T-helper 17 cell (primary cell): ENCODE data around the gene RARS1. TPM values are rescaled to one million over a fixed set of nuclear protein-coding genes. Genes with fewer than 3 reads are reported as not detected.
"Not testable (repeated sequence)": the region's sequence is repeated elsewhere in the genome, so short reads cannot be mapped to it uniquely, and the experiment has no call there.

ENCODE experiments used
- ATAC-seq: fragments of 150-1000 bp; cut with Tn5 transposase; 2 replicates; pipeline ENCODE4 v1.10.0; 2021; ENCODE audit warnings: mild to moderate bottlenecking, moderate library complexity
- DNase-seq, 3 donors: peaks; one replicate each; pipeline versions ENCODE4 v3.0.0 to v3.0.0-alpha.2; 2020 to 2021
- H3K9me3 ChIP-seq: one replicate; pipeline ENCODE4 v1.7.0; 2013; ENCODE audit warnings: low read length, mild to moderate bottlenecking; ENCODE audit not compliant: control insufficient read depth, poor library complexity, severe bottlenecking
- H3K27ac Mint-ChIP-seq: one replicate; pipeline ENCODE4 v1.8.0; 2022; ENCODE audit warnings: mild to moderate bottlenecking, moderate library complexity, mixed read lengths
- H3K27me3 Mint-ChIP-seq: one replicate; pipeline ENCODE4 v1.8.0; 2022; ENCODE audit warnings: mixed read lengths
- H3K36me3 Mint-ChIP-seq: one replicate; pipeline ENCODE4 v1.8.0; 2022; ENCODE audit warnings: low read depth, mixed read lengths
- H3K4me1 Mint-ChIP-seq: one replicate; pipeline ENCODE4 v1.8.0; 2022; ENCODE audit warnings: mild to moderate bottlenecking, mixed read lengths
- H3K4me3 Mint-ChIP-seq: one replicate; pipeline ENCODE4 v1.8.0; 2022; ENCODE audit warnings: mild to moderate bottlenecking, moderate library complexity, mixed read lengths
- total RNA-seq, 4 donors: library from RNA in 2 of 4; stranded (reverse) in 2 of 4; gene quantifications; one replicate each; pipeline ENCODE4 v1.2.3 and lab custom pipeline; 2022 to 2026

The RARS1 gene
- total RNA-seq, 2 donors from 2014 or later = 49.8 to 57.0 TPM

- no peaks in the 10 kb centered on the region for H3K9me3 ChIP-seq
- no peak for ATAC-seq
- Mint-ChIP-seq H3K27ac (no peak overlapping the region), H3K4me3 (no peak overlapping the region), H3K4me1 (no peaks in the 10 kb centered on the region), H3K27me3 (no peaks in the 10 kb centered on the region), H3K36me3 (no peaks in the 10 kb centered on the region)
- no peak for DNase-seq
These were observed 16.4 kb downstream of the RARS1 start for GRCh38 chr5:168502563-168503237.

- Mint-ChIP-seq H3K27ac (no peak overlapping the region), H3K27me3 (no peaks in the 10 kb centered on the region), H3K4me3 (no peak overlapping the region), H3K36me3 (peaks cover 16% of the 10 kb centered on the region), H3K4me1 (peaks cover 3% of the 10 kb centered on the region)
- ATAC-seq (no peak), DNase-seq (no peak)
- peaks cover 6% of the 10 kb centered on the region for H3K9me3 ChIP-seq
These were observed 27.7 kb downstream of the RARS1 start for GRCh38 chr5:168513861-168514428.

GRCh38 chr5:168525856-168526255 is 39.6 kb downstream of the RARS1 start:
- no peak for ATAC-seq
- Mint-ChIP-seq H3K4me3 (no peak overlapping the region), H3K27ac (no peak overlapping the region), H3K4me1 (peaks cover 7% of the 10 kb centered on the region), H3K36me3 (peaks cover 3% of the 10 kb centered on the region), H3K27me3 (peaks cover 16% of the 10 kb centered on the region)
- no peaks in the 10 kb centered on the region for H3K9me3 ChIP-seq
- DNase-seq = no peak

- H3K27ac Mint-ChIP-seq = no peak overlapping the region
- DNase-seq (no peak), ATAC-seq (no peak)
- no peaks in the 10 kb centered on the region for H3K9me3 ChIP-seq
- peaks cover 5% of the 10 kb centered on the region for H3K36me3 Mint-ChIP-seq
- H3K4me1 Mint-ChIP-seq = peaks cover 7% of the 10 kb centered on the region
- H3K27me3 Mint-ChIP-seq = peaks cover 33% of the 10 kb centered on the region
- peak overlapping the region; percentile 13 for H3K4me3 Mint-ChIP-seq
These were observed 41.6 kb downstream of the RARS1 start for GRCh38 chr5:168527756-168528295.

GRCh38 chr5:168528521-168529373 is 42.5 kb downstream of the RARS1 start, which contains the start of gene FBLL1:
Gene FBLL1 (plus strand): TSS chr5:168529305. CDS start chr5:168529505, 200 bp downstream.
- Mint-ChIP-seq H3K4me3 (peak within 1 kb of the TSS; percentile 72), H3K4me1 (peaks cover 7% of the 10 kb centered on the region), H3K27ac (no peak within 1 kb of the TSS), H3K36me3 (peaks cover 5% of the 10 kb centered on the region), H3K27me3 (peaks cover 39% of the 10 kb centered on the region)
- H3K9me3 ChIP-seq = no peaks in the 10 kb centered on the region
- no peak for DNase-seq
- no peak for ATAC-seq

GRCh38 chr5:168529374-168530234 is 43.3 kb downstream of the RARS1 start:
- peaks cover 5% of the 10 kb centered on the region for H3K36me3 Mint-ChIP-seq
- H3K4me3 Mint-ChIP-seq = peak overlapping the region; percentile 71
- no peak overlapping the region for H3K27ac Mint-ChIP-seq
- ATAC-seq (no peak), DNase-seq (no peak)
- H3K9me3 ChIP-seq = no peaks in the 10 kb centered on the region
- peaks cover 41% of the 10 kb centered on the region for H3K27me3 Mint-ChIP-seq
- peaks cover 7% of the 10 kb centered on the region for H3K4me1 Mint-ChIP-seq

- H3K9me3 ChIP-seq = no peaks in the 10 kb centered on the region
- peaks cover 7% of the 10 kb centered on the region for H3K4me1 Mint-ChIP-seq
- H3K27ac Mint-ChIP-seq = no peak overlapping the region
- H3K27me3 Mint-ChIP-seq = peaks cover 44% of the 10 kb centered on the region
- peak overlapping the region; percentile 71 for H3K4me3 Mint-ChIP-seq
- ATAC-seq (no peak), DNase-seq (no peak)
- peaks cover 5% of the 10 kb centered on the region for H3K36me3 Mint-ChIP-seq
These were observed 44.4 kb downstream of the RARS1 start for GRCh38 chr5:168530621-168531150.

GRCh38 chr5:168531191-168531590 is 44.9 kb downstream of the RARS1 start:
- H3K9me3 ChIP-seq = no peaks in the 10 kb centered on the region
- ATAC-seq (no peak), DNase-seq (no peak)
- Mint-ChIP-seq H3K36me3 (peaks cover 5% of the 10 kb centered on the region), H3K27ac (no peak overlapping the region), H3K27me3 (peaks cover 45% of the 10 kb centered on the region), H3K4me3 (no peak overlapping the region), H3K4me1 (peaks cover 7% of the 10 kb centered on the region)

GRCh38 chr5:168531987-168532864 is 46.0 kb downstream of the RARS1 start:
- no peak for ATAC-seq
- H3K36me3 Mint-ChIP-seq = peaks cover 5% of the 10 kb centered on the region

GRCh38 chr5:168534351-168534750 is 48.1 kb downstream of the RARS1 start:
- not testable (repeated sequence) for H3K4me1 Mint-ChIP-seq, H3K36me3 Mint-ChIP-seq, H3K27ac Mint-ChIP-seq, ATAC-seq, DNase-seq, H3K9me3 ChIP-seq, H3K4me3 Mint-ChIP-seq
- H3K27me3 Mint-ChIP-seq = peaks cover 40% of the 10 kb centered on the region

More at GRCh38 chr5:168531987-168532864, 46.0 kb downstream of the RARS1 start:
- peaks cover 7% of the 10 kb centered on the region for H3K4me1 Mint-ChIP-seq
- no peak overlapping the region for H3K27ac Mint-ChIP-seq
- peaks cover 45% of the 10 kb centered on the region for H3K27me3 Mint-ChIP-seq
- DNase-seq = no peak
- no peaks in the 10 kb centered on the region for H3K9me3 ChIP-seq
- H3K4me3 Mint-ChIP-seq = no peak overlapping the region

- peaks cover 2% of the 10 kb centered on the region for H3K36me3 Mint-ChIP-seq
- H3K27me3 Mint-ChIP-seq = peaks cover 19% of the 10 kb centered on the region
- DNase-seq (no peak), ATAC-seq (no peak)
- H3K4me1 Mint-ChIP-seq = no peaks in the 10 kb centered on the region
- H3K4me3 Mint-ChIP-seq = no peak overlapping the region
- H3K27ac Mint-ChIP-seq = no peak overlapping the region
- H3K9me3 ChIP-seq = no peaks in the 10 kb centered on the region
These were observed 50.9 kb downstream of the RARS1 start for GRCh38 chr5:168537176-168537575.
